Measurements from ENCODE around the gene ZNF548.

DNA sequence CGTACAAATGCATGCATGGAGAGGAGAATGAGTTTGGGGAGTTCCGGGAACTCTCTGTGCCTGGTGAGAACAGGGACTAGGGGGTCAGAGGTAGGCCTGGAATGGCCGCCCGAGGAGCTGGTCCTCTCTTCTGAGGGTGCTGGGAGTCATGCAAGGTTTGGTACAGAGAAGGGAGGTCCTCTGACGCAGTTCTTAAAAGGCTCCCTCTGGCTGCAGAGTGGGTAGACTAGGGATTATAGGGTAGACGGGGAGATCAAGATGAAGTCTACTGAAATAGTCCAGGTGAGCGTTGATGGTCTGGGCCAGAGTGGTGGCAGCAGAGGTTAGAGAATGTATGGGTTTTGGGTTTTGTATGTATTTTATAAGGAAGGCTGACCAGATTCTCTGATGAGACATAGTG is 37.8 kb upstream of the ZNF548 start:
- TF ChIP-seq, protein P1, sequence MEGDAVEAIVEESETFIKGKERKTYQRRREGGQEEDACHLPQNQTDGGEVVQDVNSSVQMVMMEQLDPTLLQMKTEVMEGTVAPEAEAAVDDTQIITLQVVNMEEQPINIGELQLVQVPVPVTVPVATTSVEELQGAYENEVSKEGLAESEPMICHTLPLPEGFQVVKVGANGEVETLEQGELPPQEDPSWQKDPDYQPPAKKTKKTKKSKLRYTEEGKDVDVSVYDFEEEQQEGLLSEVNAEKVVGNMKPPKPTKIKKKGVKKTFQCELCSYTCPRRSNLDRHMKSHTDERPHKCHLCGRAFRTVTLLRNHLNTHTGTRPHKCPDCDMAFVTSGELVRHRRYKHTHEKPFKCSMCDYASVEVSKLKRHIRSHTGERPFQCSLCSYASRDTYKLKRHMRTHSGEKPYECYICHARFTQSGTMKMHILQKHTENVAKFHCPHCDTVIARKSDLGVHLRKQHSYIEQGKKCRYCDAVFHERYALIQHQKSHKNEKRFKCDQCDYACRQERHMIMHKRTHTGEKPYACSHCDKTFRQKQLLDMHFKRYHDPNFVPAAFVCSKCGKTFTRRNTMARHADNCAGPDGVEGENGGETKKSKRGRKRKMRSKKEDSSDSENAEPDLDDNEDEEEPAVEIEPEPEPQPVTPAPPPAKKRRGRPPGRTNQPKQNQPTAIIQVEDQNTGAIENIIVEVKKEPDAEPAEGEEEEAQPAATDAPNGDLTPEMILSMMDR (optimal IDR thresholded peaks at IDR 0.05 in 1 of 3, IDR thresholded peaks at IDR 0.05 in 1 of 3, conservative IDR thresholded peaks at IDR 0.05 in 1 of 3; ENCODE audit: extremely low read depth in 1 of 3, insufficient read depth in 2 of 3, low read length in 3 of 3), result peak; percentile 25 to 32 (median 30)
- no peak for TF ChIP-seq EZH2 (IDR thresholded peaks at IDR 0.05; ENCODE audit: low read length)
